Measurements from ENCODE around the gene MICAL2. TPM values are rescaled to one million over a fixed set of nuclear protein-coding genes. Genes with fewer than 3 reads are reported as not detected.

Gene MICAL2
- polyA plus RNA-seq, 4 donors = 15.9 to 41.1 (median 25.6) TPM

- Histone ChIP-seq H3K4me3 (ENCODE audit: low read depth in 1 of 3, low read length in 3 of 3) (no peak overlapping the region), H3K27ac (ENCODE audit: low read depth in 1 of 3, low read length in 2 of 3) (peak overlapping the region in 1 of 3 donors; percentile 28), H3K36me3 (ENCODE audit: control insufficient read depth in 3 of 3, insufficient read depth in 2 of 3, low read depth in 1 of 3, low read length in 3 of 3) (peaks cover 0 to 24% (median 9%) of the 10 kb centered on the region in 3 donors), H3K27me3 (ENCODE audit: control insufficient read depth in 3 of 3, insufficient read depth in 3 of 3, low read length in 3 of 3) (no peaks in the 10 kb centered on the region), H3K9me3 (ENCODE audit: control insufficient read depth in 2 of 2, insufficient read depth in 1 of 2, low read depth in 1 of 2, low read length in 1 of 2) (no peaks in the 10 kb centered on the region), H3K4me1 (ENCODE audit: control insufficient read depth in 3 of 3, insufficient read depth in 2 of 3, low read depth in 1 of 3, low read length in 2 of 3) (peaks cover 4 to 32% (median 5%) of the 10 kb centered on the region in 3 donors)
- 68 to 78% (median 77%) methylated on average over 18 of the region's 18 CpGs for WGBS, 3 donors
- no peak for FAIRE-seq
- no peak for DNase-seq
Observed at GRCh38 chr11:12200991-12201985, 90.9 kb downstream of the MICAL2 start.

DNA sequence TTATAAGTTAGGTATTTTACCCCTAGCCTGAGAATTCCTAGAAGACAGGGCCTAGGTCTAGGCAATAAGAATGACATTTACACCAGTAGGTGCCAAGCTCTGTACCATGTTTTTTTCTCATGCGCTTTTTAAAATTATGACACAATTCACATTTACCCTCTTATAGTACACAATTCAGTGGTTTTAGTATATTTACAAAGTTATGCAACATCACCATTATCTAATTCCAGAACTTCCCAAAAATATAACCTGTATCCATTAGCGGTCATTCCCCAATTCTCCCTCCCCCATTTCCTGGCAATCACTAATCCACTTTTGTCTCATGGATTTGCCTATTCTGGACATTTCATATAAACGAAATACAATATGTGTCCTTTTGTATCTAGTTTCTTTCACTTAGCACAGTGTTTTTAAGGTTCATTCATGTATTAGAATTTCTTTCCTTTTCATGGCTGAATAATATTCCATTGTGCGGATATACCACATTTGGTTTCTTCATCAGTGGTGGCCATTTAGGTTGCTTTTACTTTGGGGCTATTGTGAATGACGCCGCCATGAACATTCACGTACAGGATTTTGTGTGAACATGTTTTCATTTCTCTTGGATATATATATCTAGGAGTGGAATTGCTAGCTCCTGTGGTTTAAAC is 92.4 kb downstream of the MICAL2 start:
- FAIRE-seq = no peak
- Histone ChIP-seq H3K4me1 (ENCODE audit: control insufficient read depth in 3 of 3, insufficient read depth in 2 of 3, low read depth in 1 of 3, low read length in 2 of 3) (peaks cover 4 to 39% (median 5%) of the 10 kb centered on the region in 3 donors), H3K9me3 (ENCODE audit: control insufficient read depth in 2 of 2, insufficient read depth in 1 of 2, low read depth in 1 of 2, low read length in 1 of 2) (no peaks in the 10 kb centered on the region), H3K4me3 (ENCODE audit: low read depth in 1 of 3, low read length in 3 of 3) (no peak overlapping the region), H3K36me3 (ENCODE audit: control insufficient read depth in 3 of 3, insufficient read depth in 2 of 3, low read depth in 1 of 3, low read length in 3 of 3) (peaks cover 0 to 28% (median 9%) of the 10 kb centered on the region in 3 donors), H3K27ac (ENCODE audit: low read depth in 1 of 3, low read length in 2 of 3) (no peak overlapping the region), H3K27me3 (ENCODE audit: control insufficient read depth in 3 of 3, insufficient read depth in 3 of 3, low read length in 3 of 3) (no peaks in the 10 kb centered on the region)
- no peak for DNase-seq
- 88 to 96% (median 96%) methylated on average over 7 of the region's 7 CpGs for WGBS, 3 donors

GRCh38 chr11:12204506-12204905 is 94.1 kb downstream of the MICAL2 start:
- Histone ChIP-seq H3K9me3 (ENCODE audit: control insufficient read depth in 2 of 2, insufficient read depth in 1 of 2, low read depth in 1 of 2, low read length in 1 of 2) (no peaks in the 10 kb centered on the region), H3K4me3 (ENCODE audit: low read depth in 1 of 3, low read length in 3 of 3) (no peak overlapping the region), H3K27ac (ENCODE audit: low read depth in 1 of 3, low read length in 2 of 3) (no peak overlapping the region), H3K27me3 (ENCODE audit: control insufficient read depth in 3 of 3, insufficient read depth in 3 of 3, low read length in 3 of 3) (no peaks in the 10 kb centered on the region), H3K4me1 (ENCODE audit: control insufficient read depth in 3 of 3, insufficient read depth in 2 of 3, low read depth in 1 of 3, low read length in 2 of 3) (peaks cover 0 to 40% (median 5%) of the 10 kb centered on the region in 3 donors), H3K36me3 (ENCODE audit: control insufficient read depth in 3 of 3, insufficient read depth in 2 of 3, low read depth in 1 of 3, low read length in 3 of 3) (peaks cover 0 to 27% (median 14%) of the 10 kb centered on the region in 3 donors)
- no peak for FAIRE-seq
- WGBS, 3 donors = 96 to 100% (median 100%) methylated on average over 1 of the region's 1 CpG
- DNase-seq = no peak

- H3K4me1 ChIP-seq (ENCODE audit: control insufficient read depth in 3 of 3, insufficient read depth in 2 of 3, low read depth in 1 of 3, low read length in 2 of 3) = peaks cover 0 to 32% (median 5%) of the 10 kb centered on the region in 3 donors
- no peak overlapping the region for H3K4me3 ChIP-seq (ENCODE audit: low read depth in 1 of 3, low read length in 3 of 3)
- FAIRE-seq = no peak
- H3K27me3 ChIP-seq (ENCODE audit: control insufficient read depth in 3 of 3, insufficient read depth in 3 of 3, low read length in 3 of 3) = no peaks in the 10 kb centered on the region
- peaks cover 0 to 32% (median 16%) of the 10 kb centered on the region in 3 donors for H3K36me3 ChIP-seq (ENCODE audit: control insufficient read depth in 3 of 3, insufficient read depth in 2 of 3, low read depth in 1 of 3, low read length in 3 of 3)
- H3K27ac ChIP-seq (ENCODE audit: low read depth in 1 of 3, low read length in 2 of 3) = no peak overlapping the region
- DNase-seq = no peak
- H3K9me3 ChIP-seq (ENCODE audit: control insufficient read depth in 2 of 2, insufficient read depth in 1 of 2, low read depth in 1 of 2, low read length in 1 of 2) = no peaks in the 10 kb centered on the region
Observed at GRCh38 chr11:12205330-12205729, 94.9 kb downstream of the MICAL2 start.

GRCh38 chr11:12206529-12206928 is 96.1 kb downstream of the MICAL2 start:
- WGBS, 3 donors = 83 to 92% (median 86%) methylated on average over 3 of the region's 3 CpGs
- H3K9me3 ChIP-seq (ENCODE audit: control insufficient read depth in 2 of 2, insufficient read depth in 1 of 2, low read depth in 1 of 2, low read length in 1 of 2) = no peaks in the 10 kb centered on the region
- no peak overlapping the region for H3K4me3 ChIP-seq (ENCODE audit: low read depth in 1 of 3, low read length in 3 of 3)
- FAIRE-seq (no peak), DNase-seq (no peak)
- no peaks in the 10 kb centered on the region for H3K27me3 ChIP-seq (ENCODE audit: control insufficient read depth in 3 of 3, insufficient read depth in 3 of 3, low read length in 3 of 3)
- H3K27ac ChIP-seq (ENCODE audit: low read depth in 1 of 3, low read length in 2 of 3) = no peak overlapping the region
- H3K36me3 ChIP-seq (ENCODE audit: control insufficient read depth in 3 of 3, insufficient read depth in 2 of 3, low read depth in 1 of 3, low read length in 3 of 3) = peaks cover 0 to 40% (median 20%) of the 10 kb centered on the region in 3 donors
- H3K4me1 ChIP-seq (ENCODE audit: control insufficient read depth in 3 of 3, insufficient read depth in 2 of 3, low read depth in 1 of 3, low read length in 2 of 3) = peaks cover 0 to 20% (median 0%) of the 10 kb centered on the region in 3 donors

- no peak overlapping the region for H3K4me3 ChIP-seq (ENCODE audit: low read depth in 1 of 3, low read length in 3 of 3)
- H3K4me1 ChIP-seq (ENCODE audit: control insufficient read depth in 3 of 3, insufficient read depth in 2 of 3, low read depth in 1 of 3, low read length in 2 of 3) = peaks cover 0 to 20% (median 0%) of the 10 kb centered on the region in 3 donors
- no peaks in the 10 kb centered on the region for H3K9me3 ChIP-seq (ENCODE audit: control insufficient read depth in 2 of 2, insufficient read depth in 1 of 2, low read depth in 1 of 2, low read length in 1 of 2)
- DNase-seq (peak; percentile 82 to 89), FAIRE-seq (no peak)
- peaks cover 0 to 47% (median 20%) of the 10 kb centered on the region in 3 donors for H3K36me3 ChIP-seq (ENCODE audit: control insufficient read depth in 3 of 3, insufficient read depth in 2 of 3, low read depth in 1 of 3, low read length in 3 of 3)
- 27 to 65% (median 48%) methylated on average over 9 of the region's 9 CpGs for WGBS, 3 donors
- H3K27me3 ChIP-seq (ENCODE audit: control insufficient read depth in 3 of 3, insufficient read depth in 3 of 3, low read length in 3 of 3) = no peaks in the 10 kb centered on the region
- peak overlapping the region in 1 of 3 donors; percentile 64 for H3K27ac ChIP-seq (ENCODE audit: low read depth in 1 of 3, low read length in 2 of 3)
Observed at GRCh38 chr11:12207384-12208150, 97.2 kb downstream of the MICAL2 start.

- 85 to 95% (median 89%) methylated on average over 2 of the region's 2 CpGs for WGBS, 3 donors
Observed at GRCh38 chr11:12209096-12209495, 98.7 kb downstream of the MICAL2 start.

GRCh38 chr11:12210200-12210599 is 99.8 kb downstream of the MICAL2 start:
- no peak overlapping the region for H3K27ac ChIP-seq (ENCODE audit: low read depth in 1 of 3, low read length in 2 of 3)
- peaks cover 0 to 26% (median 0%) of the 10 kb centered on the region in 3 donors for H3K4me1 ChIP-seq (ENCODE audit: control insufficient read depth in 3 of 3, insufficient read depth in 2 of 3, low read depth in 1 of 3, low read length in 2 of 3)
- FAIRE-seq (no peak), DNase-seq (no peak)
- H3K4me3 ChIP-seq (ENCODE audit: low read depth in 1 of 3, low read length in 3 of 3) = no peak overlapping the region
- H3K9me3 ChIP-seq (ENCODE audit: control insufficient read depth in 2 of 2, insufficient read depth in 1 of 2, low read depth in 1 of 2, low read length in 1 of 2) = no peaks in the 10 kb centered on the region
- WGBS, 3 donors = 92 to 97% (median 95%) methylated on average over 4 of the region's 4 CpGs
- H3K27me3 ChIP-seq (ENCODE audit: control insufficient read depth in 3 of 3, insufficient read depth in 3 of 3, low read length in 3 of 3) = no peaks in the 10 kb centered on the region
- peaks cover 0 to 45% (median 33%) of the 10 kb centered on the region in 3 donors for H3K36me3 ChIP-seq (ENCODE audit: control insufficient read depth in 3 of 3, insufficient read depth in 2 of 3, low read depth in 1 of 3, low read length in 3 of 3)

More at GRCh38 chr11:12209096-12209495, 98.7 kb downstream of the MICAL2 start:
- Histone ChIP-seq H3K9me3 (ENCODE audit: control insufficient read depth in 2 of 2, insufficient read depth in 1 of 2, low read depth in 1 of 2, low read length in 1 of 2) (no peaks in the 10 kb centered on the region), H3K27ac (ENCODE audit: low read depth in 1 of 3, low read length in 2 of 3) (peak overlapping the region in 1 of 3 donors; percentile 64), H3K27me3 (ENCODE audit: control insufficient read depth in 3 of 3, insufficient read depth in 3 of 3, low read length in 3 of 3) (no peaks in the 10 kb centered on the region), H3K36me3 (ENCODE audit: control insufficient read depth in 3 of 3, insufficient read depth in 2 of 3, low read depth in 1 of 3, low read length in 3 of 3) (peaks cover 0 to 53% (median 26%) of the 10 kb centered on the region in 3 donors), H3K4me1 (ENCODE audit: control insufficient read depth in 3 of 3, insufficient read depth in 2 of 3, low read depth in 1 of 3, low read length in 2 of 3) (peaks cover 0 to 20% (median 0%) of the 10 kb centered on the region in 3 donors), H3K4me3 (ENCODE audit: low read depth in 1 of 3, low read length in 3 of 3) (no peak overlapping the region)
- FAIRE-seq (no peak), DNase-seq (no peak)
